ENCODE data around the gene NAA20.
A peak's percentile ranks its signal among the peaks of the same experiment; 100 is the strongest.

NAA20 gene

DNA sequence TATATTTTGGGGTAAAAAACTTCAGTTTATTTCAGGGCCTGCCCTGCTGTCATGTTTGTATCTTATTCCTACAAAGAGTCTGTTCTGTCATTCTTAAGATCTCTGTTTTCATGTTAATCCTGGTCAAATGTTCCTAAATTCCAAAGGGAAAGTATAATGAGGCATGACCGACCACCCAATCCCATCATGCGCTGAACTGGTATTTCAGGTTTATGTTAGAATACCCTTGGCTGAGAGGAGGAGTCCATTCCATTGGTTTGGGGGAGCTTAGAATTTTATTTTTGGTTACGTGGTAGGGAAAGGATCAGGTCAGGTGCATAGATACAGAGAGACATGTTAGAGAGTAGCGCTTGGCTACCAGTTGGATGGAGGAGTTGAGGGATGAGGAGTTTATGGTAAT lies 60.9 kb downstream of the NAA20 start:
- DNase-seq: no peak

DNA sequence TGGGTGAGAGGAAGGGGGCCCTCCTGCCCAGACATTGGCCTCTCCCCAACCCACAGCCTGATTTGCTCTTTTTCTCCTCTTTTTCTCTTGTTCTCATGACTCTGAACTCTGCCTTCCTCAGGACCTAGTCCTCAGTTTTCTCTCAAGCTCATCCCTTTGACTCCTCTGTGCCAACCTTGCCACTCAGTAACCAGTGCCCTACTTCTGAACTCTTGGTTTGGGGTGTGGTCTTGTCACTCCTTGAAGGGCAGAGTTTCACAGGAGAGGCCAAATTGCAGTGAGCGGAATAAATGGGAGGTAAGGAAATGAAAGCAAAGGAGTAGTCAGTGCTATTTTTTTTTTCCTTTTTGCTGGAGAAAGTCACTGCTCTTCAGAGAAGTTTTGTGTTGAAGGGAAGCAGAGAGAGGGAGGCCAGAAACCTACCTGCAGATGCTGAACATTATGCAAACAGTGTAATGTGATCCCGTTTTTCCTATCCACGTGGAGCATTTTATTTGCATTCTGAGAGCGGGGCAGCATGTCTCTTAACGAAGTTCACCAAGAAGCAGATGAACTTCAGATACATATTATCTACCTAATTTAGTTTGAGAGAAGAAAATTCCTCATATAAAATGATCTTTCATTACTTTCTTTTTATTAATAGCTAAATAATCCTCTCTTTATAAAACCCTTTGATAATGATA lies 62.1 kb downstream of the NAA20 start:
- DNase-seq: peak; percentile 40

All from NCI-H1092 treated with DMSO at 0.1 percent for 48 hours (cell line).